Muscle layer of colon (tissue), 2 donors: ENCODE data around the gene ACSM4.
"Not testable (repeated sequence)": the region's sequence is repeated elsewhere in the genome, so short reads cannot be mapped to it uniquely, and the experiment has no call there.

Experiments
- H3K27ac ChIP-seq: one replicate; pipeline ENCODE4 v1.7.0; 2013; ENCODE audit warnings: low read depth, mild to moderate bottlenecking, low read length, moderate library complexity
- H3K27me3 ChIP-seq, 2 donors: one replicate each; pipeline ENCODE4 v1.7.0; 2013; ENCODE audit warnings: low read length in 2 of 2, mild to moderate bottlenecking in 2 of 2; ENCODE audit not compliant: insufficient read depth in 2 of 2, control insufficient read depth in 1 of 2
- H3K36me3 ChIP-seq: one replicate; pipeline ENCODE4 v1.7.0; 2013; ENCODE audit warnings: mild to moderate bottlenecking, low read length; ENCODE audit not compliant: insufficient read depth
- H3K4me1 ChIP-seq: one replicate; pipeline ENCODE4 v1.7.0; 2013; ENCODE audit warnings: mild to moderate bottlenecking, low read length; ENCODE audit not compliant: insufficient read depth
- H3K4me3 ChIP-seq, 2 donors: one replicate each; pipeline ENCODE4 v1.7.0; 2013; ENCODE audit warnings: low read length in 2 of 2, low read depth in 1 of 2, mild to moderate bottlenecking in 1 of 2, moderate library complexity in 1 of 2
- H3K9ac ChIP-seq: one replicate; pipeline ENCODE4 v1.7.0; 2013; ENCODE audit warnings: low read length
- H3K9me3 ChIP-seq: one replicate; pipeline ENCODE4 v1.7.0; 2013; ENCODE audit warnings: mild to moderate bottlenecking, low read length
- donor health status: abdominal sarcoma.
- donor health status: Adenocarcinoma of cecum.

The ACSM4 gene

GRCh38 chr12:7295529-7295928 is 8.3 kb upstream of the ACSM4 start:
- H3K27me3 ChIP-seq: no peaks in the 10 kb centered on the region
- H3K4me1 ChIP-seq: no peaks in the 10 kb centered on the region
- H3K9me3 ChIP-seq: no peaks in the 10 kb centered on the region
- no peaks in the 10 kb centered on the region for H3K36me3 ChIP-seq
- no peak overlapping the region for H3K9ac ChIP-seq
- H3K27ac ChIP-seq: no peak overlapping the region
- H3K4me3 ChIP-seq: no peak overlapping the region

- no peak overlapping the region for H3K27ac ChIP-seq
- H3K36me3 ChIP-seq: no peaks in the 10 kb centered on the region
- H3K9ac ChIP-seq: no peak overlapping the region
- no peak overlapping the region for H3K4me3 ChIP-seq
- H3K9me3 ChIP-seq: no peaks in the 10 kb centered on the region
- no peaks in the 10 kb centered on the region for H3K4me1 ChIP-seq
- no peaks in the 10 kb centered on the region for H3K27me3 ChIP-seq
Observed at GRCh38 chr12:7297865-7298264, 6.0 kb upstream of the ACSM4 start.

- no peak overlapping the region for H3K4me3 ChIP-seq
- no peaks in the 10 kb centered on the region for H3K9me3 ChIP-seq
- H3K36me3 ChIP-seq: no peaks in the 10 kb centered on the region
- H3K9ac ChIP-seq: no peak overlapping the region
- no peaks in the 10 kb centered on the region for H3K4me1 ChIP-seq
- H3K27me3 ChIP-seq: no peaks in the 10 kb centered on the region
- H3K27ac ChIP-seq: no peak overlapping the region
Observed at GRCh38 chr12:7302266-7302986, 1.4 kb upstream of the ACSM4 start.

- Histone ChIP-seq H3K27me3 (no peaks in the 10 kb centered on the region), H3K27ac (no peak overlapping the region), H3K4me1 (no peaks in the 10 kb centered on the region), H3K36me3 (no peaks in the 10 kb centered on the region), H3K9ac (no peak overlapping the region), H3K9me3 (no peaks in the 10 kb centered on the region), H3K4me3 (no peak overlapping the region)
Observed at GRCh38 chr12:7303230-7303629, 642 bp upstream of the ACSM4 start.

- Histone ChIP-seq H3K27me3 (no peaks in the 10 kb centered on the region), H3K36me3 (no peaks in the 10 kb centered on the region), H3K9ac (no peak overlapping the region), H3K9me3 (no peaks in the 10 kb centered on the region), H3K27ac (no peak overlapping the region), H3K4me3 (no peak overlapping the region), H3K4me1 (no peaks in the 10 kb centered on the region)
Observed at GRCh38 chr12:7304456-7304855, 584 bp downstream of the ACSM4 start.

DNA sequence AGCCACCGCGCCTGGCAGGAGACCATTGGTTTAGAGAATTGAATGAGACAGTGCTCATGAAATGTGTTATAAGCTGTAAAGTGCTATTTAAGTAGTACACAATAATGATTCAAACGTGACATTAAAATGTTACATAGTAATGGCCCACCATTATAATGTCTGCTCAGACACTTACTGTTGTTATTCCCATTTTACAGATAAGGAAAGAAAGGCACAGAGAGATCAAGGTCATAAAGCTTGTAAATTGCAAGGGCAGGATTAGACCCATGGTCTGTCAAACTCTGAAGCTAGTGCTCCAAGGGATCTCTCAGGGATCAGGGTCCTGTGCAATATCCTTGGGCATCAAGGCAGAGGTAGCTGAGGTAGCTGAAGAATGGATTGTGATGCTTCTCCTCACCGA is 6.2 kb downstream of the ACSM4 start:
- Histone ChIP-seq H3K9me3 (no peaks in the 10 kb centered on the region), H3K4me1 (no peaks in the 10 kb centered on the region), H3K4me3 (no peak overlapping the region), H3K36me3 (no peaks in the 10 kb centered on the region), H3K27me3 (no peaks in the 10 kb centered on the region), H3K9ac (no peak overlapping the region), H3K27ac (no peak overlapping the region)

- no peak overlapping the region for H3K27ac ChIP-seq
- no peak overlapping the region for H3K9ac ChIP-seq
- H3K4me3 ChIP-seq: no peak overlapping the region
- H3K36me3 ChIP-seq: no peaks in the 10 kb centered on the region
- H3K27me3 ChIP-seq: no peaks in the 10 kb centered on the region
- no peaks in the 10 kb centered on the region for H3K9me3 ChIP-seq
- no peaks in the 10 kb centered on the region for H3K4me1 ChIP-seq
Observed at GRCh38 chr12:7319930-7320329, 16.1 kb downstream of the ACSM4 start.

- H3K9ac ChIP-seq: no peak overlapping the region
- no peaks in the 10 kb centered on the region for H3K36me3 ChIP-seq
- H3K9me3 ChIP-seq: no peaks in the 10 kb centered on the region
- no peak overlapping the region for H3K27ac ChIP-seq
- no peak overlapping the region for H3K4me3 ChIP-seq
- H3K4me1 ChIP-seq: no peaks in the 10 kb centered on the region
- H3K27me3 ChIP-seq: no peaks in the 10 kb centered on the region
Observed at GRCh38 chr12:7321624-7322023, 17.8 kb downstream of the ACSM4 start.

DNA sequence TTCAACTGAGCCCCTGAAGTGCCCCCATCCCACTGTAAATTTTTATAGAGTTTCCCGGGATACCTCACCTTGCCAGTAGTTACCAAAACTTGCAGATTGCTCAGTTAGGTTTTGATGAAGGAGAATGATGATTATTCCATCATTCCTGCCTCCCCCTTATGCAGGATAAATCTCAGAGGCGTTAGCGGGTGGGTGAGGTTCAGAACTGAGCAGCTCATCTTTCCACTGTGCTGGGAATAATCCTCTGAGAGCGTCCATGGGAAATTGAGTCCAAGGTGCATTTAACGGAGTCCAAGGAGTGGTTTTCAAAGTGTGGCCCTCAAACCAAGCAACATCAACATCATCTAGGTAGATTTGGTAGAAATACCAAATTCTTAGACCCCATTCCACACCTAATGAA is 18.7 kb downstream of the ACSM4 start:
- no peak overlapping the region for H3K4me3 ChIP-seq
- no peaks in the 10 kb centered on the region for H3K4me1 ChIP-seq
- H3K36me3 ChIP-seq: no peaks in the 10 kb centered on the region
- no peaks in the 10 kb centered on the region for H3K27me3 ChIP-seq
- H3K9me3 ChIP-seq: no peaks in the 10 kb centered on the region
- H3K9ac ChIP-seq: no peak overlapping the region
- H3K27ac ChIP-seq: no peak overlapping the region

DNA sequence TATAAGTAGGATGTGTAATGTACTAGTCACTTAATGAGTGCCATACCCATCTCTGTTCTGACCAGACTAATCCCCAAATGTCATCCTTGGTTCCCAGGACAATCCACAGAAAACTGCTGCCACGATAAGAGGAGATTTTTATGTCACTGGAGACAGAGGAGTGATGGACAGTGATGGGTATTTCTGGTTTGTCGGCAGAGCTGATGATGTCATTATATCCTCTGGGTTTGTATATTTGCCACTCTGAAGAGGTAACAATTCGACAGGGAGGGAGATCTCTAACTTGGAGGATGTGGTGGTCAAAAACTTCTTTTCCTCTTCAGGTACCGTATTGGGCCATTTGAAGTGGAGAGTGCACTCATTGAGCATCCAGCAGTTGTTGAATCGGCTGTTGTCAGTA is 20.3 kb downstream of the ACSM4 start:
- Histone ChIP-seq H3K4me1 (no peaks in the 10 kb centered on the region), H3K4me3 (no peak overlapping the region), H3K9me3 (no peaks in the 10 kb centered on the region), H3K9ac (no peak overlapping the region), H3K27ac (no peak overlapping the region), H3K27me3 (no peaks in the 10 kb centered on the region), H3K36me3 (no peaks in the 10 kb centered on the region)

DNA sequence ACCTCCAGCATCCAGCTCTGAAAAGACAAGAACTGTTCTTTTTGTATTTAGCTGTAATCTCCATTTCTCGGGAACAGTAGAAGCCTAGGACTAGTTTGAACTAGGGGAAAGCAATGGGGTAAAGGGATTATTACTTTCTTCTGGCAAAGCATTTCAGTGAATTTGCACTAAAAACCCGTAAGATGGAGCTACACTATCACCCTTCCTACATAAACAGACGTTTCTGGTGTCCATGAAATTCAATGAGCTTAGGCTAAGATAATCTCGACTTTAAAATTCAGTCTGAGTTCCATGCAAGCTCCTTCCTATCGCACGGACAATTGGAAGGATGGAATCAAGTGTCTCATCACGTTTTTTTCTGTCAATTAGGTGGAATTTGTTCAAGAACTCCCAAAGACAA is 24.0 kb downstream of the ACSM4 start:
- Histone ChIP-seq H3K9ac (no peak overlapping the region), H3K4me1 (no peaks in the 10 kb centered on the region), H3K27ac (no peak overlapping the region), H3K4me3 (no peak overlapping the region), H3K27me3 (no peaks in the 10 kb centered on the region), H3K9me3 (no peaks in the 10 kb centered on the region), H3K36me3 (no peaks in the 10 kb centered on the region)

- not testable (repeated sequence) for H3K4me1 ChIP-seq, H3K27me3 ChIP-seq
Observed at GRCh38 chr12:7337790-7338189, 33.9 kb downstream of the ACSM4 start.

More at GRCh38 chr12:7337790-7338189, 33.9 kb downstream of the ACSM4 start:
- not testable (repeated sequence) for H3K27ac ChIP-seq, H3K36me3 ChIP-seq, H3K9me3 ChIP-seq, H3K9ac ChIP-seq, H3K4me3 ChIP-seq
